Measurements from ENCODE around the gene SIRT5. TPM values are rescaled to one million over a fixed set of nuclear protein-coding genes. Genes with fewer than 3 reads are reported as not detected.

The SIRT5 gene
- total and polyA plus RNA-seq, 2 experiments from 2014 or later: 9.8 to 13.1 TPM

GRCh38 chr6:13579911-13580310 is 5.5 kb downstream of the SIRT5 start (continued):
- no peak for TF ChIP-seq ZNF114 (CRISPR knock-in tag; IDR thresholded peaks at IDR 0.05)
- TF ChIP-seq ZNF331 (CRISPR knock-in tag; IDR thresholded peaks at IDR 0.05; ENCODE audit: low read depth): no peak
- no peak for TF ChIP-seq EZH2phosphoT487 (IDR thresholded peaks at IDR 0.05; ENCODE audit: unreplicated experiment)
- TF ChIP-seq CTCF (conservative IDR thresholded peaks at IDR 0.05; ENCODE audit: low read depth in 2 of 2): no peak
- TF ChIP-seq POLR2AphosphoS5 (IDR thresholded peaks at IDR 0.05; ENCODE audit: low read depth): no peak

- H3K9me3 Mint-ChIP-seq: no peaks in the 10 kb centered on the region; the same call in 2 of the 3 replicates
- no peak overlapping the region for H3K27ac ChIP-seq (ENCODE audit: low read depth)
- H3K36me3 ChIP-seq (ENCODE audit: insufficient read depth): no peaks in the 10 kb centered on the region
- no peak overlapping the region for H2AFZ ChIP-seq
- H3K79me2 ChIP-seq (replicated peaks; ENCODE audit: insufficient read depth): peaks cover 15% of the 10 kb centered on the region
- no peaks in the 10 kb centered on the region for H3F3A ChIP-seq (replicated peaks; ENCODE audit: low read depth)
- no peaks in the 10 kb centered on the region for H3K9me2 ChIP-seq (ENCODE audit: insufficient read depth)
- H3K4me3 Mint-ChIP-seq: no peak overlapping the region
- H4K20me1 ChIP-seq (replicated peaks; ENCODE audit: insufficient read depth): no peaks in the 10 kb centered on the region
- no peak overlapping the region for H3K4me3 ChIP-seq
- DNase-seq (ENCODE audit: low spot score) (no peak), ATAC-seq (no peak)
- H3K36me3 Mint-ChIP-seq (ENCODE audit: low read depth): peaks cover 37% of the 10 kb centered on the region
- H3K27me3 Mint-ChIP-seq (ENCODE audit: insufficient read depth, low read depth, poor library complexity): peaks cover 3% of the 10 kb centered on the region
- no peak overlapping the region for H3K27ac Mint-ChIP-seq
- no peak overlapping the region for H3K4me2 ChIP-seq
- H3K4me1 Mint-ChIP-seq: peaks cover 4% of the 10 kb centered on the region; the same call in 1 of the 3 replicates
- no peaks in the 10 kb centered on the region for H3K4me1 ChIP-seq (ENCODE audit: insufficient read depth)
- no peaks in the 10 kb centered on the region for H3K27me3 ChIP-seq (ENCODE audit: insufficient read depth)
- TF ChIP-seq ETS1 (IDR thresholded peaks at IDR 0.05) (no peak), ZNF114 (CRISPR knock-in tag; IDR thresholded peaks at IDR 0.05) (no peak), STAT1 (IDR thresholded peaks at IDR 0.05; ENCODE audit: unreplicated experiment) (no peak), JUNB (IDR thresholded peaks at IDR 0.05; ENCODE audit: unreplicated experiment) (no peak), REST (IDR thresholded peaks at IDR 0.05; ENCODE audit: unreplicated experiment) (no peak), EZH2 (IDR thresholded peaks at IDR 0.05; ENCODE audit: low read depth, unreplicated experiment) (no peak), CREB1 (CRISPR knock-in tag; IDR thresholded peaks at IDR 0.05; ENCODE audit: low read depth) (no peak), CTCF (conservative IDR thresholded peaks at IDR 0.05; ENCODE audit: low read depth in 2 of 2) (no peak), ZNF331 (CRISPR knock-in tag; IDR thresholded peaks at IDR 0.05; ENCODE audit: low read depth) (no peak)
Observed at GRCh38 chr6:13581700-13582229, 7.4 kb downstream of the SIRT5 start.

Measured in GM23338 (cell line).